DND-41 (cell line): ENCODE measurements around the gene RAB9A.

Source experiments
- ATAC-seq: fragments of 200-7000 bp; cut with Tn5 transposase; 3 replicates; pipeline ENCODE4 v1.9.1; 2021; ENCODE audit warnings: low read depth; ENCODE audit not compliant: insufficient read depth
- DNase-seq: peaks from one replicate; pipeline ENCODE4 v3.0.0-alpha.2; 2020
- H2AFZ ChIP-seq: 2 replicates; pipeline ENCODE4 v1.6.0; 2012; ENCODE audit warnings: low read depth, low read length
- H3K27ac ChIP-seq: 2 replicates; pipeline ENCODE4 v1.5.1; 2012; ENCODE audit warnings: low read length, inconsistent platforms
- H3K27me3 ChIP-seq: fragments of 200-600 bp; sonication (generic); 2 replicates; pipeline ENCODE4 v1.6.0; 2012; ENCODE audit warnings: low read length, mild to moderate bottlenecking, inconsistent platforms; ENCODE audit not compliant: insufficient read depth, poor library complexity
- H3K36me3 ChIP-seq: 2 replicates; pipeline ENCODE4 v1.5.1; 2012; ENCODE audit warnings: low read length, inconsistent platforms; ENCODE audit not compliant: insufficient read depth
- H3K4me1 ChIP-seq: 2 replicates; pipeline ENCODE4 v1.5.1; 2012; ENCODE audit warnings: mild to moderate bottlenecking, low read length; ENCODE audit not compliant: insufficient read depth
- H3K4me2 ChIP-seq: 2 replicates; pipeline ENCODE4 v1.6.0; 2012; ENCODE audit warnings: mild to moderate bottlenecking, moderate library complexity, low read length, inconsistent platforms; ENCODE audit not compliant: insufficient read depth
- H3K4me3 ChIP-seq, 2 experiments: fragments of 200-600 bp in 1 of 2; shearing (Covaris generic) in 1 of 2; 2 replicates each; pipeline ENCODE4 v1.5.1; 2012 to 2016; ENCODE audit warnings: inconsistent platforms in 2 of 2, low read length in 2 of 2, mild to moderate bottlenecking in 2 of 2, low read depth in 1 of 2, moderate library complexity in 1 of 2
- H3K79me2 ChIP-seq: 2 replicates; pipeline ENCODE4 v1.6.0; 2012; ENCODE audit warnings: low read length, inconsistent platforms; ENCODE audit not compliant: insufficient read depth
- H3K9ac ChIP-seq: 2 replicates; pipeline ENCODE4 v1.6.0; 2012; ENCODE audit warnings: low read depth, mild to moderate bottlenecking, inconsistent platforms, low read length, moderate library complexity
- H3K9me3 ChIP-seq: 2 replicates; pipeline ENCODE4 v1.5.1; 2012; ENCODE audit warnings: low read length, moderate library complexity, mild to moderate bottlenecking, inconsistent platforms; ENCODE audit not compliant: insufficient read depth, severe bottlenecking
- H4K20me1 ChIP-seq: 2 replicates; pipeline ENCODE4 v1.6.0; 2012; ENCODE audit warnings: low read length; ENCODE audit not compliant: insufficient read depth
- CTCF ChIP-seq: IDR thresholded peaks from 2 replicates; pipeline ENCODE4 v1.5.1; 2012; ENCODE audit warnings: borderline replicate concordance, low read length, moderate library complexity, mild to moderate bottlenecking; ENCODE audit not compliant: poor library complexity, severe bottlenecking; ENCODE audit errors: extremely low read depth
- EZH2 ChIP-seq: IDR thresholded peaks from 3 replicates; pipeline ENCODE4 v1.6.1; 2012; ENCODE audit warnings: borderline replicate concordance, low read depth, mild to moderate bottlenecking, moderate library complexity, low read length, inconsistent platforms; ENCODE audit not compliant: severe bottlenecking

Gene RAB9A

DNA sequence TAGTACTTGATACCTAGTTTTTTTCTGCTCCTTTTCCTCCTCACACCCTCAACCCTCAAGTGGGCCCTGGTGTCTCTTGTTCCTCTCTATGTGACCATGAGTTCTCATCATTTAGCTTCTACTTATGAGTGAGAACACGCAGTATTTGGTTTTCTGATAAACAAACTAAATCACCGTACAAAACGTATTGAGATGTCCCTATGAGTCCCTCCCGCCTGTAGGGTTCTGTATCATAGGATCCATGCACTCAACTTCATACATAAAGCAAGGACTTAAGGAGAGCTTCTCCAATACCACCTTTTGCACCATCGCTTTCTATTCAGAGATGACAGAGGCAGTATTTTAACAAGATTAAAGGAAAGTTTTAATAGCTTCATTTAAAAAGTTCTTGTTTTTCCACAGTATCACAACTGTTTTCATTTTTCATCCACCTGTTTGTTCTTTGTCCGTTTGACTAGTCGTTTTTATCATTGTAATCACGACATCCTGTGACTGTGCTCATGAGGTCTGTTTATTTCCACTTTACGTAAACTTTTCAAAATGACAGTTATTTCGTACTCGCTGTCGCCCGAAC, 457 bp upstream of the RAB9A start:
- peak overlapping the region; percentile 80 for H2AFZ ChIP-seq
- TF ChIP-seq CTCF (no peak), EZH2 (no peak)
- no peaks in the 10 kb centered on the region for H3K27me3 ChIP-seq
- H3K4me3 ChIP-seq = peak overlapping the region; percentile 41 to 75; a peak in 3 of 4 replicates
- H4K20me1 ChIP-seq = 0 out of 2 replicates have a peak, but pooled peaks cover 5% of the 10 kb centered on the region
- peak; percentile 25; the same call in 1 of the 3 replicates for ATAC-seq
- peaks cover 42% of the 10 kb centered on the region for H3K79me2 ChIP-seq
- no peaks in the 10 kb centered on the region for H3K9me3 ChIP-seq
- peaks cover 22% of the 10 kb centered on the region for H3K4me1 ChIP-seq
- H3K4me2 ChIP-seq = peak overlapping the region; percentile 72
- peak overlapping the region; percentile 45 for H3K27ac ChIP-seq
- DNase-seq = no peak
- H3K36me3 ChIP-seq = no peaks in the 10 kb centered on the region
- peak overlapping the region; percentile 72 for H3K9ac ChIP-seq

DNA sequence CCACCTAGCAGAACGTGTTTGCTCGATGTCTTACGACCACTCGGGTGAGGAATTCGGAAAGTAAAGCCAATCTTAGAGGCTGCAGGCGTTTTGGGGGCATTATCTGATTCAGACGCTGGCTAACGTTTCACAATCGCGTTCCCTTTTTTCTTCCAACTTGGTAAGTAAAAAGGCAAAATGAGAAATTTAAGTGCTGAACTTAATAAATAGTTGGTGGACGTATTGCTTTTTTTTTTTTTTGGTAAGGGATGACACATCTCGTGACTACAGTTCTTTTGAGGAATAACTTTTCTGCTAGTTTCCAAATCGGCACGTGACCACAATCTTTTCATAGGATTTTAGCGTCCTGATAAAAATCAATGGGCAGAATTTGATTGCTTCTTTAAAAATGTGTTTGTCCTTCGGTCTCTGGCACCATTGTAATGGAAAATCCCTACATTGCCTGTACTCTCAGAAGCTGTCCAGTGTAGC, 848 bp downstream of the RAB9A start:
- no peak for DNase-seq
- H4K20me1 ChIP-seq = 0 out of 2 replicates have a peak, but pooled peaks cover 5% of the 10 kb centered on the region

DNA sequence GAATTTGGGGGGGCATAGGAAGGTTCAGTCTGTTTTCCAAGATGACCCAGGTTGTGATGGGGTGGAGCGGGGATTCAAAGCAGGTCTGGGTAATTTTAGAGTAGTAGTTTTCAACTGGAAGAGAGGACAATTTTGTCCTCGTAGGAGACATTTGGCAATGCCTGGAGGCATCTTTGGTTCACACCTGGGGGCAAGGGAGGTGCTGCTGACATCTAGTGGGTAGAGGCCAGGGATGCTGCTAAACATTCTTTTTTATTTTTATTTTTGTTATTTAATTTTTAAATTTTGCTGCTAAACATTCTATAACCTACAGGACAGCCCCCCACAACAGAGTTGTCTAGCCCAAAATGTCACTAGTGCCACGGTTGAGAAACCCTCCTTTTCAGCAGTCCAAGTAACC, 1.9 kb downstream of the RAB9A start:
- Histone ChIP-seq H3K4me1 (peaks cover 27% of the 10 kb centered on the region), H3K4me3 (peak overlapping the region in 1 of 2 experiments; percentile 75; a peak in 2 of 4 replicates), H3K9ac (peak overlapping the region; percentile 72; the same call in 1 of the 2 replicates), H4K20me1 (peaks cover 12% of the 10 kb centered on the region; the same call in 1 of the 2 replicates), H3K4me2 (peak overlapping the region; percentile 72), H3K79me2 (peaks cover 65% of the 10 kb centered on the region), H3K36me3 (no peaks in the 10 kb centered on the region), H3K27ac (no peak overlapping the region), H3K9me3 (no peaks in the 10 kb centered on the region), H3K27me3 (no peaks in the 10 kb centered on the region), H2AFZ (no peak overlapping the region)
- ATAC-seq (no peak), DNase-seq (no peak)
- TF ChIP-seq CTCF = no peak
- TF ChIP-seq EZH2 = no peak

More for the DNA sequence above, 848 bp downstream of the RAB9A start:
- Histone ChIP-seq H3K36me3 (no peaks in the 10 kb centered on the region), H3K4me3 (peak overlapping the region; percentile 41 to 75), H3K27ac (peak overlapping the region; percentile 60), H3K4me2 (peak overlapping the region; percentile 72), H2AFZ (peak overlapping the region; percentile 69), H3K4me1 (peaks cover 27% of the 10 kb centered on the region), H3K9me3 (no peaks in the 10 kb centered on the region), H3K9ac (peak overlapping the region; percentile 72), H3K27me3 (no peaks in the 10 kb centered on the region), H3K79me2 (peaks cover 55% of the 10 kb centered on the region)
- ATAC-seq = peak; percentile 10; the same call in 2 of the 3 replicates
- TF ChIP-seq CTCF (no peak), EZH2 (no peak)
